A549 treated with dexamethasone at 1 μM for 4 hours (cell line): ENCODE results near the gene EFHD1. TPM values are rescaled to one million over a fixed set of nuclear protein-coding genes. Genes with fewer than 3 reads are reported as not detected.

Source experiments
- total RNA-seq: library from RNA; stranded (reverse); fragments of 200-300 nt; extraction: Qiagen RNA extraction; gene quantifications from 5 replicates; pipeline ENCODE4 v1.2.3, GENCODE V29; 2022

EFHD1 gene, protein sequence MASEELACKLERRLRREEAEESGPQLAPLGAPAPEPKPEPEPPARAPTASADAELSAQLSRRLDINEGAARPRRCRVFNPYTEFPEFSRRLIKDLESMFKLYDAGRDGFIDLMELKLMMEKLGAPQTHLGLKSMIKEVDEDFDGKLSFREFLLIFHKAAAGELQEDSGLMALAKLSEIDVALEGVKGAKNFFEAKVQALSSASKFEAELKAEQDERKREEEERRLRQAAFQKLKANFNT
- 3.5 to 5.1 TPM (median 4.9 TPM) in 5 replicates for total RNA-seq

DNA sequence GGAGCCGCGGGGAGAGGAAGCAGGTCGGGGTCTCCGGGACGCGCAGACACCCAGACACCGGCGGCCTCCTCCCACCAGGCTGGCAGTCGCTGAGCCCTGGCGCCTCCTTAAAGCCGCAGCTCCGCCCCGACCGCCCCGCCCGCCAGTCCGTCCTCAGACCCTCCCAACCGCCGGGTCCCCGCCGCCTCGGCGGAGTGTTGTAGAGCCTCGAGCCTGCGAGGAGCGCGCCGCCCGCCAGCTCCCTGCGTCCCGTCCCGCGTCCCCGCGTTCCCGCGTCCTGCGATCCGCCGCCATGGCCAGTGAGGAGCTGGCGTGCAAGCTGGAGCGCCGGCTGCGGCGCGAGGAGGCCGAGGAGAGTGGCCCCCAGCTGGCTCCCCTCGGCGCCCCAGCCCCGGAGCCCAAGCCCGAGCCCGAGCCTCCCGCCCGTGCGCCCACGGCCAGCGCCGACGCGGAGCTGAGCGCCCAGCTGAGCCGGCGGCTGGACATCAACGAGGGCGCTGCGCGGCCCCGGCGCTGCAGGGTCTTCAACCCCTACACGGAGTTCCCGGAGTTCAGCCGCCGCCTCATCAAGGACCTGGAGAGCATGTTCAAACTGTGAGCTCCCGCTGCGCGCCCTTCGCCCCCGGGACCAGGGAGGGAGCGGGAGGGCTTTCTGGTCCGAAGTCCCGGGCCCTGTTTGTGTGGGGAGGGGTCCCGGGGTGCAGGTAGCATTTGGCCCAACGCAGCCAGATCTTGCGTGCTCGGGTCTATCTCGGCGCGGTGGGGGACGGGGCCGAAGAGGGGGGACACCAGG, at the start of gene EFHD1:
Gene EFHD1, plus strand, starts transcription at position 192 of the 793 bp plus-strand sequence. Its CDS starts 101 bp downstream, at position 293.

DNA sequence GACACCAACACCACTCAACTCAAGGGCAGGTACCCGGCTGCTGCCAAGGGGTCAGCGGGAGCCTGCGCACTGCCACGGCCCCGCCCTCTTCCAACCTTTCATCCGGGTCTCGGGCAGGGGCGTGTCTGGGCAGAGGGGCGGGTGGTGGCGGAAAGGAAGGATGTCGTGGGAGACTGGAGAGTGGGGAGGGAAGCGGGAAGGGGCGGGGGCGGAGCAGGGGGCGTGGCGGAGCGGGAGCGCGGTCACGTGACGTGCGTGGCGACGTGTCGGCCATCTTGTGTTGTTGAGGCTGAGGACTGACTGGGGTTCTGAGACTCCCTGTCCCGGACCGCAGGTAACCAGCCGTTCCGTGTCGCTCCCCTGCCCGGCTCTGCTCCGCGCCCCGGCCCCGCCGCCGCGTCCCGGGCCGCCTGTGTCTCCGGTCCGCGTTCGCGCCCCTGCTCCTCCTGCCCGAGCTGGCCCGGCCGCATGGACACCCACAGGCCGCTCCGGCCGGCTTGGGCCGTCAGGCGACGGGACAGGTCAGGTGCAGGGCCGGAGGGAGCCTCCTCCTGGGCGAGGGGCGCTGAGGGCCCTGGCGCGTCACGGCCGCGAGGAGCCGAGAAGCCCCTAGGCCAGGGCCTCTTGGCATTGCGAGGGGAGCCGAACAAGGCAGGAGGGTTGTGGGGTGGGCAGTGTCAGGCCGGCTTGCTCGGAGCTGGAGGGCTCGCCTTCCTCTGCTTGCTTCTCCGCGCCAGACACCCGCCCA, 63.8 kb downstream of the EFHD1 start, which contains the start of gene GIGYF2:
Gene GIGYF2, plus strand, starts transcription at position 273 of the 748 bp plus-strand sequence. CDS start 37,867 bp downstream, outside the sequence.

Other genes with a start within 250 kb of the EFHD1 start
- 0.37 to 0.74 TPM (median 0.49 TPM) in 5 replicates for gene ALPG, start 226.8 kb upstream of the EFHD1 start, total RNA-seq
- gene ALPI, start 177.5 kb upstream of the EFHD1 start, total RNA-seq: 0.02 to 0.05 TPM (median 0.04 TPM) in 3 of 5 replicates, not detected in the others
- 0.15 to 0.28 TPM (median 0.21 TPM) in 5 replicates for gene ECEL1, start 145.8 kb upstream of the EFHD1 start, total RNA-seq
- gene PRSS56, start 113.2 kb upstream of the EFHD1 start, total RNA-seq: 0.08 to 0.16 TPM (median 0.12 TPM) in 4 of 5 replicates, not detected in the other
- 0.07 to 0.09 TPM in 2 of 5 replicates, not detected in the others for gene CHRND, start 107.4 kb upstream of the EFHD1 start, total RNA-seq
- not detected in 5 replicates for gene CHRNG, start 93.9 kb upstream of the EFHD1 start, total RNA-seq
- gene TIGD1, start 83.0 kb upstream of the EFHD1 start, total RNA-seq: 4.1 to 4.9 TPM (median 4.5 TPM) in 5 replicates
- 101 to 174 TPM (median 105 TPM) in 5 replicates for gene EIF4E2, start 82.9 kb upstream of the EFHD1 start, total RNA-seq
- gene GIGYF2, start 63.7 kb downstream of the EFHD1 start, total RNA-seq: 24.5 to 34.2 TPM (median 29.1 TPM) in 5 replicates
- not detected in 5 replicates for gene KCNJ13, start 143.0 kb downstream of the EFHD1 start, total RNA-seq
- 4.2 to 8.2 TPM (median 6.8 TPM) in 5 replicates for gene SNORC, start 236.7 kb downstream of the EFHD1 start, total RNA-seq